BE2C (cell line): ENCODE data around the gene SASH1.

Source experiments
- DNase-seq: peaks from one replicate; pipeline ENCODE4 v3.0.0-alpha.2; 2020
- H3K27me3 ChIP-seq: fragments of 250-450 bp; sonication (Bioruptor Pico); 2 replicates; pipeline ENCODE4 v1.5.1; 2020; ENCODE audit warnings: mild to moderate bottlenecking
- H3K36me3 ChIP-seq: fragments of 250-450 bp; sonication (Bioruptor Pico); 2 replicates; pipeline ENCODE4 v1.5.1; 2020; ENCODE audit warnings: mild to moderate bottlenecking
- H3K4me1 ChIP-seq: fragments of 250-450 bp; sonication (Bioruptor Pico); 2 replicates; pipeline ENCODE4 v1.5.1; 2020
- H3K4me3 ChIP-seq: 2 replicates; pipeline ENCODE4 v1.5.1; 2011; ENCODE audit warnings: low read depth, low read length
- H3K9me3 ChIP-seq: fragments of 250-450 bp; sonication (Bioruptor Pico); 2 replicates; pipeline ENCODE4 v1.5.1; 2020
- CTCF ChIP-seq: IDR thresholded peaks from 2 replicates; pipeline ENCODE4 v1.5.1; 2012; ENCODE audit warnings: mild to moderate bottlenecking, low read depth, low read length

The SASH1 gene

GRCh38 chr6:148416330-148416965 is 73.8 kb downstream of the SASH1 start:
- H3K36me3 ChIP-seq, result no peaks in the 10 kb centered on the region
- no peaks in the 10 kb centered on the region; the same call in 1 of the 2 replicates for H3K27me3 ChIP-seq
- H3K9me3 ChIP-seq, result no peaks in the 10 kb centered on the region
- H3K4me3 ChIP-seq, result no peak overlapping the region
- no peak for DNase-seq
- H3K4me1 ChIP-seq, result no peaks in the 10 kb centered on the region
- TF ChIP-seq CTCF, result no peak

GRCh38 chr6:148417045-148417444 is 74.4 kb downstream of the SASH1 start:
- no peak for DNase-seq
- H3K9me3 ChIP-seq, result no peaks in the 10 kb centered on the region
- TF ChIP-seq CTCF, result no peak

GRCh38 chr6:148419430-148419829 is 76.8 kb downstream of the SASH1 start:
- Histone ChIP-seq H3K4me1 (no peaks in the 10 kb centered on the region), H3K9me3 (no peaks in the 10 kb centered on the region), H3K4me3 (no peak overlapping the region), H3K36me3 (no peaks in the 10 kb centered on the region), H3K27me3 (no peaks in the 10 kb centered on the region)
- DNase-seq, result no peak
- no peak for TF ChIP-seq CTCF

More at GRCh38 chr6:148417045-148417444, 74.4 kb downstream of the SASH1 start:
- no peaks in the 10 kb centered on the region for H3K4me1 ChIP-seq
- no peaks in the 10 kb centered on the region for H3K36me3 ChIP-seq
- no peaks in the 10 kb centered on the region; the same call in 1 of the 2 replicates for H3K27me3 ChIP-seq
- no peak overlapping the region for H3K4me3 ChIP-seq

- H3K4me3 ChIP-seq, result no peak overlapping the region
- H3K9me3 ChIP-seq, result no peaks in the 10 kb centered on the region
- TF ChIP-seq CTCF, result no peak
- DNase-seq, result no peak
- no peaks in the 10 kb centered on the region for H3K4me1 ChIP-seq
- H3K27me3 ChIP-seq, result no peaks in the 10 kb centered on the region
- H3K36me3 ChIP-seq, result no peaks in the 10 kb centered on the region
These were observed 79.4 kb downstream of the SASH1 start for GRCh38 chr6:148422085-148422484.

GRCh38 chr6:148423133-148423532 is 80.5 kb downstream of the SASH1 start:
- H3K9me3 ChIP-seq, result no peaks in the 10 kb centered on the region
- no peak for TF ChIP-seq CTCF

GRCh38 chr6:148423601-148424270 is 81.1 kb downstream of the SASH1 start:
- no peak for TF ChIP-seq CTCF
- Histone ChIP-seq H3K9me3 (no peaks in the 10 kb centered on the region), H3K4me1 (no peaks in the 10 kb centered on the region), H3K36me3 (no peaks in the 10 kb centered on the region), H3K27me3 (no peaks in the 10 kb centered on the region), H3K4me3 (no peak overlapping the region)
- DNase-seq, result no peak

More at GRCh38 chr6:148423133-148423532, 80.5 kb downstream of the SASH1 start:
- no peak for DNase-seq
- no peaks in the 10 kb centered on the region for H3K27me3 ChIP-seq
- no peak overlapping the region for H3K4me3 ChIP-seq
- H3K36me3 ChIP-seq, result no peaks in the 10 kb centered on the region
- H3K4me1 ChIP-seq, result no peaks in the 10 kb centered on the region
